ENCODE results near the gene IGF1. TPM values are rescaled to one million over a fixed set of nuclear protein-coding genes. Genes with fewer than 3 reads are reported as not detected.

Gene IGF1
- total and polyA plus RNA-seq, 10 of the 15 experiments (the other 5 are each of a cell fraction or from before 2014, with no cell fraction given), result 2.4 to 9.2 (median 3.5) TPM

GRCh38 chr12:102364709-102365108 lies 115.7 kb downstream of the IGF1 start:
- CTCF ChIA-PET, result no interaction called here
- H4K20me1 ChIP-seq (ENCODE audit: control insufficient read depth, insufficient read depth), result no peaks in the 10 kb centered on the region

More at GRCh38 chr12:102364709-102365108, 115.7 kb downstream of the IGF1 start:
- no peak overlapping the region for H3K27ac ChIP-seq (ENCODE audit: control insufficient read depth, insufficient read depth)
- ChIA-PET POLR2A (no interaction called here), RAD21 (ENCODE audit: unreplicated experiment) (no interaction called here), SMC1A (ENCODE audit: uncharacterized antibody, unreplicated experiment) (interaction anchor here (0.6 to 1.1 kb wide), 2 partner anchors 34 to 54 kb away, joined by 3 to 4 read pairs; no protein-coding TSS in a partner anchor)
- no peak for TF ChIP-seq SREBF1 (IDR thresholded peaks at IDR 0.05; ENCODE audit: low read length)
- TF ChIP-seq CBX5 (IDR thresholded peaks at IDR 0.05; ENCODE audit: low read depth), result no peak
- no peak for TF ChIP-seq TCF7 (IDR thresholded peaks at IDR 0.05; ENCODE audit: borderline replicate concordance)
- TF ChIP-seq PBX3 (IDR thresholded peaks at IDR 0.05; ENCODE audit: insufficient replicate concordance, low read depth, low read length), result no peak
- TF ChIP-seq BMI1 (IDR thresholded peaks at IDR 0.05; ENCODE audit: borderline replicate concordance), result no peak
- no peak for TF ChIP-seq IRF4 (IDR thresholded peaks at IDR 0.05; ENCODE audit: low read depth, low read length)
- no peak for TF ChIP-seq CBX3 (IDR thresholded peaks at IDR 0.05; ENCODE audit: borderline replicate concordance, low read depth)
- TF ChIP-seq USF1 (IDR thresholded peaks at IDR 0.05; ENCODE audit: borderline replicate concordance, extremely low read length, insufficient read depth, low read depth, low read length), result no peak
- TF ChIP-seq CREB1 (IDR thresholded peaks at IDR 0.05; ENCODE audit: low read depth), result no peak
- no peak overlapping the region for H3K4me3 ChIP-seq
- H3K4me1 ChIP-seq (ENCODE audit: control insufficient read depth, insufficient read depth, low read length), result no peaks in the 10 kb centered on the region
- 77% methylated on average over 1 of the region's 1 CpG for WGBS (ENCODE audit: insufficient coverage, insufficient replicate concordance, low lambda C conversion rate, missing lambda C conversion rate)
- no peak overlapping the region for H3K9ac ChIP-seq (ENCODE audit: control insufficient read depth, insufficient read depth, low read length)
- intact Hi-C loops (cut with micrococcal nuclease; ENCODE audit: unreplicated experiment) (no loop called here), in situ Hi-C loops (cut with MboI) (no loop called here)
- ATAC-seq (no peak), DNase-seq (ENCODE audit: low read depth, low spot score) (no peak), FAIRE-seq (no peak)
- H3K79me2 ChIP-seq (ENCODE audit: control insufficient read depth, insufficient read depth, low read length), result no peaks in the 10 kb centered on the region
- peaks cover 3% of the 10 kb centered on the region for H3K9me3 ChIP-seq (replicated peaks; ENCODE audit: control insufficient read depth, insufficient read depth, low read length)
- BruUV-seq (replicated peaks), result no TSS peak
- no peak overlapping the region for H2AFZ ChIP-seq (ENCODE audit: control insufficient read depth, low read depth, low read length)
- H3K27me3 ChIP-seq (replicated peaks in 1 of 2; ENCODE audit: control insufficient read depth in 2 of 2, insufficient read depth in 2 of 2, low read length in 1 of 2), result no peaks in the 10 kb centered on the region
- no peak overlapping the region for H3K4me2 ChIP-seq (ENCODE audit: control insufficient read depth, insufficient read depth)
- no peaks in the 10 kb centered on the region for H3K36me3 ChIP-seq (ENCODE audit: control insufficient read depth in 2 of 2, insufficient read depth in 2 of 2, low read length in 1 of 2)
